HepG2 (cell line): ENCODE data around the gene COA1. TPM values are rescaled to one million over a fixed set of nuclear protein-coding genes. Genes with fewer than 3 reads are reported as not detected.

ENCODE experiments used
- BRCA1 ChIP-seq: sonication (generic); formaldehyde crosslinking; IDR thresholded peaks from 2 replicates; pipeline ENCODE4 v1.4.0; 2020; ENCODE audit warnings: missing genetic modification reagents
- CCAR2 ChIP-seq: fragments of 200-400 bp; formaldehyde crosslinking; optimal IDR thresholded peaks from 2 replicates; pipeline ENCODE3; 2018; ENCODE audit warnings: low read depth, mild to moderate bottlenecking, low read length, moderate library complexity
- DPF2 ChIP-seq: sonication (generic); formaldehyde crosslinking; IDR thresholded peaks from 2 replicates; pipeline ENCODE4 v1.4.0; 2020; ENCODE audit warnings: mild to moderate bottlenecking, low read depth, missing genetic modification reagents, borderline replicate concordance
- MAFG ChIP-seq: sonication (generic); formaldehyde crosslinking; IDR thresholded peaks from 2 replicates; pipeline ENCODE4 v1.5.1; 2020; ENCODE audit warnings: mild to moderate bottlenecking, missing genetic modification reagents
- PHF21A ChIP-seq: sonication (generic); formaldehyde crosslinking; IDR thresholded peaks from 2 replicates; pipeline ENCODE4 v1.5.0; 2020; ENCODE audit warnings: mild to moderate bottlenecking, missing genetic modification reagents
- SMC3 ChIP-seq: IDR thresholded peaks from 2 replicates; pipeline ENCODE4 v1.6.1; 2011; ENCODE audit warnings: low read length, improper control_type of control experiment
- STAG1 ChIP-seq: sonication (generic); formaldehyde crosslinking; IDR thresholded peaks from 2 replicates; pipeline ENCODE4 v1.4.0; 2020; ENCODE audit warnings: missing genetic modification reagents
- THAP11 ChIP-seq: IDR thresholded peaks from 2 replicates; pipeline ENCODE4 v1.6.1; 2016; ENCODE audit warnings: missing biosample characterization, missing genetic modification reagents
- ZNF20 ChIP-seq: sonication (generic); formaldehyde crosslinking; IDR thresholded peaks from 2 replicates; pipeline ENCODE4 v1.4.0; 2020; ENCODE audit warnings: mild to moderate bottlenecking, moderate library complexity, missing genetic modification reagents
- ZNF337 ChIP-seq: sonication (generic); formaldehyde crosslinking; IDR thresholded peaks from 2 replicates; pipeline ENCODE4 v1.5.1; 2020; ENCODE audit warnings: missing genetic modification reagents, low read depth, mild to moderate bottlenecking, borderline replicate concordance
- ZNF44 ChIP-seq: sonication (generic); formaldehyde crosslinking; IDR thresholded peaks from 2 replicates; pipeline ENCODE4 v1.5.1; 2020; ENCODE audit warnings: mild to moderate bottlenecking, missing genetic modification reagents
- polyA plus RNA-seq, 8 experiments: library from polyadenylated mRNA; depleted of rRNA in 3 of 8; stranded (reverse) in 7 of 8; unstranded in 1 of 8; fragments of >200 nt; fragmentation: Illumina TruSeq in 4 of 8; extraction: Trizol in 4 of 8; gene quantifications; 2 replicates each; pipeline versions ENCODE4 v1.2.1 to v1.2.3, GENCODE V29; 2011 to 2016; ENCODE audit warnings: low read depth in 4 of 8, missing spikeins in 1 of 8, mixed read lengths in 1 of 8; ENCODE audit not compliant: insufficient read depth in 1 of 8
- total RNA-seq, 5 experiments: library from RNA; depleted of rRNA; stranded (reverse); fragments of >200 nt; fragmentation: Illumina TruSeq; extraction: Trizol; gene quantifications; 2 replicates each; pipeline ENCODE4 v1.2.3, GENCODE V29; 2016; ENCODE audit warnings: low read depth in 1 of 5
- TF ChIP-seq, protein P1 (sequence below): sonication (generic); formaldehyde crosslinking; conservative IDR thresholded peaks from 2 replicates; pipeline ENCODE4 v1.4.0; 2020; ENCODE audit warnings: missing genetic modification reagents
- TF ChIP-seq, protein P2 (sequence below): sonication (generic); formaldehyde crosslinking; IDR thresholded peaks from 2 replicates; pipeline ENCODE4 v1.4.0; 2020; ENCODE audit warnings: missing genetic modification reagents
- TF ChIP-seq, protein P3 (sequence below): sonication (generic); formaldehyde crosslinking; IDR thresholded peaks from 2 replicates; pipeline ENCODE4 v1.5.0; 2020; ENCODE audit warnings: mild to moderate bottlenecking, missing genetic modification reagents, moderate library complexity
- TF ChIP-seq, protein P4 (sequence below): IDR thresholded peaks from 2 replicates; pipeline ENCODE4 v1.6.1; 2012; ENCODE audit warnings: low read depth, low read length, improper control_type of control experiment

Gene COA1
- total and polyA plus RNA-seq, 2 of the 13 experiments (the other 11 are each of a cell fraction or from before 2014, with no cell fraction given): 33.2 to 65.7 TPM

- TF ChIP-seq, protein P1, sequence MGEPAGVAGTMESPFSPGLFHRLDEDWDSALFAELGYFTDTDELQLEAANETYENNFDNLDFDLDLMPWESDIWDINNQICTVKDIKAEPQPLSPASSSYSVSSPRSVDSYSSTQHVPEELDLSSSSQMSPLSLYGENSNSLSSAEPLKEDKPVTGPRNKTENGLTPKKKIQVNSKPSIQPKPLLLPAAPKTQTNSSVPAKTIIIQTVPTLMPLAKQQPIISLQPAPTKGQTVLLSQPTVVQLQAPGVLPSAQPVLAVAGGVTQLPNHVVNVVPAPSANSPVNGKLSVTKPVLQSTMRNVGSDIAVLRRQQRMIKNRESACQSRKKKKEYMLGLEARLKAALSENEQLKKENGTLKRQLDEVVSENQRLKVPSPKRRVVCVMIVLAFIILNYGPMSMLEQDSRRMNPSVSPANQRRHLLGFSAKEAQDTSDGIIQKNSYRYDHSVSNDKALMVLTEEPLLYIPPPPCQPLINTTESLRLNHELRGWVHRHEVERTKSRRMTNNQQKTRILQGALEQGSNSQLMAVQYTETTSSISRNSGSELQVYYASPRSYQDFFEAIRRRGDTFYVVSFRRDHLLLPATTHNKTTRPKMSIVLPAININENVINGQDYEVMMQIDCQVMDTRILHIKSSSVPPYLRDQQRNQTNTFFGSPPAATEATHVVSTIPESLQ: no peak
- TF ChIP-seq DPF2 (CRISPR knock-in tag): no peak
- TF ChIP-seq, protein P2, sequence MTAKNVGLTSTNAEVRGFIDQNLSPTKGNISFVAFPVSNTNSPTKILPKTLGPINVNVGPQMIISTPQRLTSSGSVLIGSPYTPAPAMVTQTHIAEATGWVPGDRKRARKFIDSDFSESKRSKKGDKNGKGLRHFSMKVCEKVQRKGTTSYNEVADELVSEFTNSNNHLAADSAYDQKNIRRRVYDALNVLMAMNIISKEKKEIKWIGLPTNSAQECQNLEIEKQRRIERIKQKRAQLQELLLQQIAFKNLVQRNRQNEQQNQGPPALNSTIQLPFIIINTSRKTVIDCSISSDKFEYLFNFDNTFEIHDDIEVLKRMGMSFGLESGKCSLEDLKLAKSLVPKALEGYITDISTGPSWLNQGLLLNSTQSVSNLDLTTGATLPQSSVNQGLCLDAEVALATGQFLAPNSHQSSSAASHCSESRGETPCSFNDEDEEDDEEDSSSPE: no peak
- TF ChIP-seq PHF21A (CRISPR knock-in tag): no peak
- peak; percentile 89 for TF ChIP-seq SMC3
- no peak for TF ChIP-seq MAFG (CRISPR knock-in tag)
- peak; percentile 89 for TF ChIP-seq STAG1 (CRISPR knock-in tag)
- TF ChIP-seq ZNF20: no peak
- no peak for TF ChIP-seq ZNF44
- TF ChIP-seq, protein P3, sequence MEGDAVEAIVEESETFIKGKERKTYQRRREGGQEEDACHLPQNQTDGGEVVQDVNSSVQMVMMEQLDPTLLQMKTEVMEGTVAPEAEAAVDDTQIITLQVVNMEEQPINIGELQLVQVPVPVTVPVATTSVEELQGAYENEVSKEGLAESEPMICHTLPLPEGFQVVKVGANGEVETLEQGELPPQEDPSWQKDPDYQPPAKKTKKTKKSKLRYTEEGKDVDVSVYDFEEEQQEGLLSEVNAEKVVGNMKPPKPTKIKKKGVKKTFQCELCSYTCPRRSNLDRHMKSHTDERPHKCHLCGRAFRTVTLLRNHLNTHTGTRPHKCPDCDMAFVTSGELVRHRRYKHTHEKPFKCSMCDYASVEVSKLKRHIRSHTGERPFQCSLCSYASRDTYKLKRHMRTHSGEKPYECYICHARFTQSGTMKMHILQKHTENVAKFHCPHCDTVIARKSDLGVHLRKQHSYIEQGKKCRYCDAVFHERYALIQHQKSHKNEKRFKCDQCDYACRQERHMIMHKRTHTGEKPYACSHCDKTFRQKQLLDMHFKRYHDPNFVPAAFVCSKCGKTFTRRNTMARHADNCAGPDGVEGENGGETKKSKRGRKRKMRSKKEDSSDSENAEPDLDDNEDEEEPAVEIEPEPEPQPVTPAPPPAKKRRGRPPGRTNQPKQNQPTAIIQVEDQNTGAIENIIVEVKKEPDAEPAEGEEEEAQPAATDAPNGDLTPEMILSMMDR (CRISPR knock-in tag): peak; percentile 76
- TF ChIP-seq ZNF337 (CRISPR knock-in tag): no peak
- TF ChIP-seq, protein P4, sequence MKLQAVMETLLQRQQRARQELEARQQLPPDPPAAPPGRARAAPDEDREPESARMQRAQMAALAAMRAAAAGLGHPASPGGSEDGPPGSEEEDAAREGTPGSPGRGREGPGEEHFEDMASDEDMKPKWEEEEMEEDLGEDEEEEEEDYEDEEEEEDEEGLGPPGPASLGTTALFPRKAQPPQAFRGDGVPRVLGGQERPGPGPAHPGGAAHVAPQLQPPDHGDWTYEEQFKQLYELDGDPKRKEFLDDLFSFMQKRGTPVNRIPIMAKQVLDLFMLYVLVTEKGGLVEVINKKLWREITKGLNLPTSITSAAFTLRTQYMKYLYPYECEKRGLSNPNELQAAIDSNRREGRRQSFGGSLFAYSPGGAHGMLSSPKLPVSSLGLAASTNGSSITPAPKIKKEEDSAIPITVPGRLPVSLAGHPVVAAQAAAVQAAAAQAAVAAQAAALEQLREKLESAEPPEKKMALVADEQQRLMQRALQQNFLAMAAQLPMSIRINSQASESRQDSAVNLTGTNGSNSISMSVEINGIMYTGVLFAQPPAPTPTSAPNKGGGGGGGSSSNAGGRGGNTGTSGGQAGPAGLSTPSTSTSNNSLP: peak; percentile 33; the same call in 1 of the 2 replicates
- TF ChIP-seq BRCA1 (CRISPR knock-in tag): no peak
- TF ChIP-seq CCAR2: no peak
- no peak for TF ChIP-seq THAP11
- TF ChIP-seq, all 625 proteins: peak for 6
Measured at GRCh38 chr7:43700059-43700501, 29.2 kb downstream of the COA1 start (continued).
